UCSD-AML1 (cell line): ENCODE measurements around the gene ASB1.

ENCODE experiments used
- DNase-seq: peaks from one replicate; lab custom pipeline; 2025; ENCODE audit not compliant: unreplicated experiment; lab: John Stamatoyannopoulos, UW

Gene ASB1

DNA sequence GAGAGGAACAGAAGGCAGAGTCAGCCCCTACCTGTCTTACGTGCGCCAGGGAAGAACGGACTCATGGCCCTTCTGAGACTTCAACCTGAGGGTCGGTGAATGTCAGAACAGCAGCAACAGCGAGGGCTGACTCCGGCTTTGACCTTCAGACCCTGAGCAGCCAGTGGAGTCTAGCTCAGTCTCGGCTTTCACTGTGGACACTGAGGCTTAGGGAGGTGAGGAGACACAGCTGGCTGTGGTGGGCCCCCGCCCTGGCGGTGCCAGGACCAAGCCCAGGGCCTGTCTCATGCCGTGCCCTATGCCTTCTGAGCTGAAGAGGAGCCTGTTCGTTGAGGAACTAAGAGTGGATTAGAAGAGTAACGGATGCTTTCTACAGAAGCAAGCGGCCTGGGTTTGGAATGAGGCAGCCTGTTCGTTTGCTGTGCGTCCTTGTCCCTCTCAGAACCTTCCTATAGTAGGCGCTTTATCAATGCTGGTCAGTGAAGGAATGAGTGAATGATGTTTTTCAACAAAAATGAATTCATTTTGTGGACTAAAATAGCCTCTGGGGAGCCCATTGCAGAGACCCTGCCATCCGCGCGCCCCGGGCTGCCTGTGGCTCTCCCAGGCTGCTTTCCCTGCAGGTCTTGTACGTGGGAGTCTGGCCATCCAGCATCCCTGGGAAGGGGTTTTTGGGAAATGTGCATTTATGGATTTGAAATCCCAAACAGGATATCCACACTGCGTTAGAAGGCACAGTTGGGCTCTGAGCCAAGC lies 38.9 kb downstream of the ASB1 start:
- no peak for DNase-seq

DNA sequence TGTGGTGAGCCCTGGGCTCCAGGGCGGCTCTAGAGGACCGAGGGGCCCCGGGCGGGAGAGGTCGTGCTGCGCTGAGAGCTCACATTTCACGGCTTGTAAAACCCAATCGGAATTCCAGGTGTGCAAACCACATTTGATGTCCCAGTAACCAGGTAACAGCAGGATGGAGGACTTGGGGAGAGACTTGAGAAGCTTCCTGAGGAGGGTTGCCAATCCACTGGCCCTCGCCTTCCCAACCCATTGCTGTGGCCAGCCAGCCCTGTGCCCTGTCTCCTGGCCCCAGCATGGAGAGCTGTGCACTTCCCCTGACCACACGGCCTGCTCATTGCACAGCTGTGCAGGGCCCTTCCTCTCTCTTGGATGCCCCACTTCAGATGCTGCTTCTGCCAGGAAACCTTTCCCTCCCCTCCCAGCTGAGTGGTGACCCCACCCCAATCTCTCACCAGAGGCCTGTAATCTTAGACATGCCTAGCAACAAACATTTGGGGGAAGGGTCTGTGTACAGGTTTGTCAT lies 39.6 kb downstream of the ASB1 start:
- DNase-seq: no peak

DNA sequence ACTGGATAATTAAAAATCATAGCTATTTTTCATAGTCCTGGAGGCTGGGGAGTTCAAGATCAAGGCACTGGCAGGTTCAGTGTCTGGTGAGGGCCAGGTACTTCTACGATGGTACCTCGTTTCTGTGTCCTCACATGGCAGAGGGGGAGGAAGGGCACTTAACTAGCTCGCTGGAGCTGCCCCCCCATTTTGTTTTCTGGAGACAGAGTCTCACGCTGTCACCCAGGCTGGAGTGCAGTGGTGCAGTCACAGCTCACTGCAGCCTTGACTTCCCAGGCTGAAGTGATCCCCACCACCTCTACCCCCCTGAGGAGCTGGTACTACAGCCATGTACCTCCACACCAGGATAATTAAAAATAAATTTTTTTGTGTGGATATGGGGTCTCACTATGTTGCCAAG lies 40.3 kb downstream of the ASB1 start:
- no peak for DNase-seq

DNA sequence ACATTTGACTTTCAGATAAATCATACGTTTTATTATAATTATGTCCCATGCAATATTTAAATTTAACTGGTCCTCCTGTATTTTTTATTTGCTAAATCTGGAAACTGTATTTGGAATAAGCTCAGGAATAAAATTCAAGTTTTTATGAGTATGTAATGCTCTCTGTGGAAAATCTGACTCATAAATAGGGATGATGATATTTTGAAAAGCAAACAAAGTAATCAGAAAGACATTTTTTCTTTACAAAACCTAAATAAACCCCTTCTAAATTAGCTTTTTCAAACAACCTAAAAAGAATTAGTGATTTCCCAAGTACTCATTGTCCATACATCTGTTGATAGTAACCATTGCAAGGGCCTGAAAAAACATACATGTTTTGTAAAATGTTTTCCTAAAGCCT lies 41.1 kb downstream of the ASB1 start:
- no peak for DNase-seq

DNA sequence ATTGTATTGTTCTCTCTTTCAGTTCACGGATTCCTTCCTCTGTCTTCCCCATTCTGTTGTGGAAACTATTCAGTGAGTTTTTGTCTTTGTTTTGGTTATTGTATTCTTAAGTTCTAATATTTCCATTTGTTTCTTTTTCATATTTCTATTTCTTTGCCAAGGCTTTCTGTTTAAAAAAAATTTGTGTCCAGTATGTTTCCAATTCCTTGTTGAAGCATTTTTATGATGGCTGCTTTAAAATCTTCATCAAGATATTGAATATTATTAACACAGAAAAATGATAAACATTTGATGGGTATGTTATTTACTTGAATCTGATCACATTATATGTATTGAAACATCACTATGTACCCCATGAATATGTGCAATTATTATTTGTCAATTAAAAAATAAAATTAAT lies 42.4 kb downstream of the ASB1 start:
- no peak for DNase-seq

DNA sequence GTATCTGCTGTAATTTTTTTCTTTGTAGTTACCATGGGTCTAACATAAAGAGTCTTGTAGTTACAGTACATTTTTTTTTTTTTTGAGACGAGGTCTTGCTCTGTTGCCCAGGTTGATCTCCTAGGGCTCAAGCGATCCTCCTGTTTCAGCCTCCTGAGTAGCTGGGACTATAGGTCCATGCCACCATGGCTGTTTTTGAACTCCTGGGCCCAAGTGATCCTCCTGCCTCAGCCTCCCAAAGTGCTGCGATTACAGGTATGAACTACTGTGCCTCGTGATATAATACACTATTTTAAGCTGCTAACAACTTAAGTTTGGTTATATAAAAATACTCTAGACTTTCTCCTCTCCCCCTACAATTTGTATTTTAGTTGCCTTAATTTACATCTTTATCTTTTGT lies 46.3 kb downstream of the ASB1 start:
- DNase-seq: no peak

DNA sequence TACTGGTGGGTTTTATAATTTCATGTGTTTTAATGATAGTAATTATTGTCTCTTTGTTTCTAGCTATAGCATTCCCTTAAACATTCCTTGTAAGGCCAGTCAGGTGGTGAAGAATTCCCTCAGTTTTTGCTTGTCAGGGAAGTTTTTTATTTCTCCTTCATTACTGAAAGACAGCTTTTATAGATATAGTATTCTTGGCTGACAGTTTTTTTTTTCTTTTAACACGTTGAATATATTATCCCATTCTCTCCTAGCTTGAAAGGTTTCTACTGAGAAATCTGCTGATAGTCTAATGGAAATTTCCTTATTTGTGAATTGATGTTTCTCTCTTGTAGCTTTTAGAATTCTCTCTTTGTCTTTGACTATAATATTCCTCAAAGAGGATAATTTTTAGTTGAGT lies 46.8 kb downstream of the ASB1 start:
- no peak for DNase-seq

DNA sequence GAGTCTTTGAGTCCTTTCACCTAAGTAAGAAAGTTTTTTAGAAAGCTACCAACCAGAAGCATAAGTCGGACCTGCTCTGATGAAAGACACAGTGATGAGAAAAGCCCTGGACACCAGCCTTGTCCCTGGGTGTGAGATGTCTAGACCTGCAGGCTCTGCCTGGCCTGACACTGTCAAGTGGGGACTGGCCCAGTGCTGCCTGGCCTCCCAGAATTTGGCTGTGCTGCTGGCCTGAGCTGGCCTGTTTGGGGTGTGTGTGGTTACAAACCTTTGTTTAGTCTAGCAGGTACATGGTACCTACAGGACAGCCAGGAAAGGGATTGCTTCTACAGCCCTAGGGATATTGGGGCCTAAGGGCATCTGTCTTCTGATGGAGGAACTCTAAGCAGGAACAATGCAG lies 48.3 kb downstream of the ASB1 start:
- DNase-seq: no peak

DNA sequence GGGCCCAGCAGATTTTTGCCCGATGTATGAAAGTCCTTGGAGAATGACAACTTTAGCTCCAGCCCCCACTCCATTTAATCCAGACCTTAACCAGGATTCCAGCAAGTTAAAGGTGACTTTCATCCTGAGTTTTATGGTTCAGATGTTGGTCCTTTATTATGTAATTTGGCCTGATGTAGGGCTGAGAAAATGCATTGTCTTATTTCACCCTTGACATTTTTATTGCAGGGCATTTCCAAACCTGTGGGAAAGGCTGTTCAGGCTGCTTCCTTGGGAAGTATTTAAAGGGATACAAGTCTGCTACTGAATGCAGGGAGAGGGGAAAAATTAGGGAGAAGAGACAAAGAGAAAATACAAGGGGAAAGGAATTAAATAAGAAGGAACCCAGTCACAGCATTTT lies 48.8 kb downstream of the ASB1 start:
- DNase-seq: no peak

DNA sequence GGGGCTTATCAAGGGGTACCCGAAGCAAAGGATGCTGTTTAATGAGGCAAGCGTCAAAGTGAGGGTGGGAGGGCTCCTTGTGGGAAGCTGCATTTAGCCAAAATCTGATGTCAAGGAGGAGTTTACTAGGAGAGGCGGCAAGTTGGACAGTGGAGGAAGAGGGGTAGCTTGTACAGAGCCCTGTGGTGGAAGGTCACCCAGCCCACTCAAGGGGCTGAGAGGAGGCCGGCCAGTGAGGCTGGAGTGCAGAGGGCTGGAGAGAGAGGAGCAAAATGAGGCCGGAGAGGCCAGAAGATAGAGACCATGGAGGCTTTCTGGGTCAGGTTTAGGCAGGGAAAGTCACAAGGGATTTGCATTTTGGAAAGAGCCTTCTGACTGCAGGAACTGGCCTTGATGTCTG lies 49.5 kb downstream of the ASB1 start:
- DNase-seq: no peak

DNA sequence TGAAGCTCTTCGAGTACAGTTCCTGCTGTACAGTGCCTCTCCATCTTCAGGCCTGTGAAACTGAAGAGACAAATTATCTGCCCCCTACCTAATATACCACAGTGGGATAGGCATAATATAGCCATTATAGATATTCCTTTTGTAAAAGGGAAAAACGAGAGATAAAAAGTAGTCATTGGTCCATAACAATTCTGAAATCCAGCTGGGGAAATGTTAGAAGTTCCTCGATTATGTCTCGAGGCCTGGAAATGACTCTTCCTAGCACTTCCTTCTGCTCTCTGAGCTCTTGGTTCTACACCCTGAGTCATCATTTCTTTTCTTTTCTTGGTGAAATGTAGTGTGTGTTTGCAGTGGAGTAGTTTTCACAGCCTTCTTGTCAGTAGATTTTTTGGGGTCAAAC lies 51.5 kb downstream of the ASB1 start:
- DNase-seq: no peak

DNA sequence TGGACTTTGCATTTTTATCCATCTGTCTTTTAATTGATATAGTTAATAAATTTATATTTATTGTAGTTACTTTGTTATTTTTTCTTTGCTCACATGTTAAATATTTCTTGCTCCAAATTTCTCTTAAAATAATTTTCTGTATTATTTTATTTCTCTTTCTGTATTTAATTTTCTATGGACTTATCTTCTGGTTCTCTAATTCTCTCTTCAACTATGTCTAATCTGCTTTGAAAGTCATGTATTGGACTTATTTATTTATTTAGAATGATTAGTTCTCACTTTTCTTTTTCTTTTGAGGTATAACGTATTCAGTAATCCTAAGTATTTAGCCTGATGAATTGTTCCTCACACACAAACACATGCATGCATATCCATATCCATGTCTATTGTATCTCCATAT lies 53.1 kb downstream of the ASB1 start:
- DNase-seq: no peak

DNA sequence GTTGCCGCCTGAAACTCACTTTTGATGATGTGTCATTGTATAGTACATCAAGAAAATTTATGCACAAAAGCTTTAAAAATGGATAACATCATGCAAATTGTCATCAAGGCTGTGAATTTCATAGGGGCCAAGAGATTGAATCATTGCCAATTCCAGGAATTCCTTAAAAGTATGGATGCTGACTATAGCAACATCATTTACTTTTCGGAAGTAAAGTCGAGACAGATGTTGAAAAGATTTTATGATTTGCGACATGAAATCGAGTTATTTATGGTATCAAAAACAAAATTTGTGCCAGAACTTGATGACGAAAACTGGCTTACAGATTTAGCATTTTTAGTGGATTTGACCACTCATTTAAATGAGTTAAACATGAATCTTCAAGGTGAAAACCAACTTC lies 56.3 kb downstream of the ASB1 start:
- DNase-seq: no peak

DNA sequence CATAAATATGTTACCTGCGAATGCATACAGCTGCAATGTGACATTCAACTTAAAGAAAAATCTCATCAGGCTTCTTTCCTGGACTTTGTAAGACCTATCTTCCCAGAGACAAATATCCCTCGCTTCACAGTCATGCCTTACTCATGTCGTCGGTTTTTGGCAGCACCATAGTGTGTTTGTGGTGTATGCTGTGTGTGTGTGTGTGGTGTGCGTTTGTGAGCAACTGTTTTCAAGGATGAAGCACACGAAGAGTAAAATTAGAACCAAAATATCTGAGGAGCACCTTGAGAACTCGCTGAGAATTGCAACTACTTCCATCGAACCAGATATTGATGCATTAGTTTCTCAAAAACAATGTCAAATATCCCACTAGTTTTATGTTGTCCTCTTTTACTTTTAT lies 56.9 kb downstream of the ASB1 start:
- no peak for DNase-seq

DNA sequence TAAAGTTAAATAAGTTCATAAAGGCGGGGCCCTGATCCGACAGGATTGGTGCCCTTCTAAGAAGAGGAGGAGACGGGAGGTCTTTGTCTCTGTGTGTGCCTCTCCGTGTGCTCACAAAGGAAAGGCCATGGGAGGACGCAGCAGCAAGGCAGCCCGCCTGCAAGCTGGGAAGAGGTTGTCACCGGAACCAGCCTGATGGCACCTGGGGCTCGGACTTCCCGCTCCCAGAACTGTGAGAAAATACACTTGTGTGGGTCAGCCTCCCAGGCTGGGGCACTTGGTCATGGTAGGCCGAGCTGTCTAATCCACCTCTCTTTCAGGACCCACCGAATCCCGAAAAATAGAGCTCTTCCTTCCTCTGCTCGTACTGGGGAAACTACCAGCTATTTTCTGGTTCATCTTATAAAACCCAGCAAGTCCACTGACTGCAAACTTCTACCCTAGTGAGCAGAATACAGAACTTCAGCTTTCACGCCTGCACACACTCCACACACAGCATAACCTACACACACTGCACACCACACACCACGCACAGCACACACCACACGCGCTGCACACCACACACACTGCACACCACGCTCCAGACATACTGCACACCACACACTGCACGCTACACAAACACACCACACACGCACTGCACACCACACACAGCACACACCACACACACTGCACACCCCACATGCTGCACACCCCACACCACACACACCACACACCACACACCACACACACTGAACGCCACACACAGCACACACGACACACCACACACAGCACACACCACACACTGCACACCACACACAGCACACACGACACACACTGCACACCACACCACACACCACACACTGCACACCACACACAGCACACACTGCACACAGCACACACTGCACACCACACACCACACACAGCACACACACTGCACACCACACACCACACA lies 58.1 kb downstream of the ASB1 start:
- DNase-seq: no peak

DNA sequence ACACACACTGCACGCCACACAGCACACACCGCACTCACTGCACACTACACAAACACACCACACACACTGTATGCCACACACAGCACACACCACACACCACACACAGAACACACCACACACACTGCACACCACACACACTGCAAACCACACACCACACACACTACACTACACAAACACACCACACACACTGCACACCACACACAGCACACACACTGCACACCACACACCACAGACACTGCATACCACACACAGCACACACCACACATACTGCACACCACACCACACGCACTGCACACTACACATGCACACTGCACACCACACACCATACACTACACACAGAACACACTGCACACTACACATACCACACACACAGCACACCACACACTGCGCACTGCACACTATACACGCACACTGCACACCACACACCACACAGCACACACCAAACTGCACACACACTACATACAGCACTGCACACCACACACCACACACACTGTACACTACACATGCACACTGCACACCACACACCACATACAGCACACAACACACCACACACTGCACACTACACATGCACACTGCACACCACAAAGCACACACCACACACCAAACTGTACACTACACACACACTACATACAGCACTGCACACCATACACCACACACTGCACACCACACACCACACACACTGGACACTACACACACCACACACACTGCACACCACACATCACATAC lies 59.6 kb downstream of the ASB1 start:
- DNase-seq: no peak

DNA sequence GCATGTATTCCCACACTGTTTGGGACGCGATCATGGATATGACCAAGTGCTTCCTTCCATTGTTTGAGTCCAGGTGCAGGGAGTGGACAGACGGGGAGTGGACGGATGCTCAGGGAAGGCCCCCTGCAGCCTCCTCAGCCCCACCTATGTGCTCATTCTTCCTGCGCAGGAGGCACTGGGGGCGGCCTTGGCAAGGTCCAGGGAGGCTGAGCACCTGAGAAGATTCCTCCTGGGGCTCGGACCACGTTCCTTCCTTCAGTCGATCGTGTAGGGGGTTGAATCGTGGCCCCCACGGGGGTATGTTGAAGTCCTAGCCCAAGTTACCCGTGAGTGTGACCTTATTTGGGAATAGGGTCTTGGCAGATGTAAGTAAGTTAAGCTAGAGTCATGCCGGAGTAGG lies 60.4 kb downstream of the ASB1 start:
- no peak for DNase-seq

DNA sequence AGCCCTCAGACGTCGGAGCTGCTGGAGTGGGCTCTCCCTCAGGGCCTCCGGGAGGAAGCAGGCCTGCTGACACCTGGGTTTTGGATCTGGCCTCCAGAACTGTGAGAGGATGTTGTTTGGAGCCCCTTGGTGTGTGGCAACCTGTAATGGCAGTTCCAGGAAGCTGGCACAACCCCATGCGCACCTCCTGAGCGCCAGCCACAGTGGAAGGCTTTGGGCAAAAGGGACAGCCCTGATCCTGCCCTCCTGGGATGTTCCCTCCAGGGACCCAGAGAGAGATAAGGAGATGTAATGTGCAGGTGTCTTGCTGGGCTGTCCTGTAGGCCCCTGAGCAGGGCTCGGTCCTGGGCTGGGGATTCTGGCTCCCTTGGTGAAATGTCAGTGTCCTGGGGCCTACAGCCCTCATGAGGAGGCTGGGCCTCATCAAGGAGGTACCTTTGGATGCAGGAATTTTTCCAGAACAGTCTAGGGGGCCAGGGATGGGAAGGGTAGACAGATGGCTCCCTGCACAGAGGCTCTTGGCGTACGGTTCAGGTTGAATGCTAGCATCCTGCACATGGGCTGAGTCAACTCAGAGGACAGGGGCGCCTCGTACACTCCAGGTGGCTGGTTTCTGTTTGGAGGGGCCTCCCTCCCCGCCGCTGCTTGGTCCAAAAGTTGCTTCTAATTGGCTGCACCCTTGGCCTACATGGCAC lies 61.1 kb downstream of the ASB1 start:
- no peak for DNase-seq

DNA sequence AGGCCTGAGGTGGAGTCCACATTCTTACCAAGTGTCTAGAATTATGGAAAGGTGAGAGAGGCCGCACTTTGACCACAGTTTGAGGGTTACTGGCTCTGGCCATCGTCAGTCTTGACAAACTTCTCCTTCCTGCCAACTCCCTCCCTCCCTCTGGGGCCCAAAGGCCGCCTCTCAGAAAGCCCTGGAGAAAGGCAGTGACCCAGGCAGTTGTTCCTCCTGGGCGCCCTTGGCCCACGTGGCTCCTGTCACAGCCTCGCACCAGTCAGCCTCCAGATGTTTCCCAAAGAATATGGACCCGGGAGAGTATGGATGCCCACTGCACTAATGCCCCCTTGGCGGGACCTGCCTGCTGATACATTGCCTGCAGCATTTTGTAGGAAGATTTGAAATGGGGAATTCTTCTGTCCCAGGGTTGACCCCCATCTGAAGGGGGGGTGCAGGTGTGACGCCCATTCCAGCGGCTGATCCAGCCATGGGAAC lies 61.7 kb downstream of the ASB1 start:
- no peak for DNase-seq

DNA sequence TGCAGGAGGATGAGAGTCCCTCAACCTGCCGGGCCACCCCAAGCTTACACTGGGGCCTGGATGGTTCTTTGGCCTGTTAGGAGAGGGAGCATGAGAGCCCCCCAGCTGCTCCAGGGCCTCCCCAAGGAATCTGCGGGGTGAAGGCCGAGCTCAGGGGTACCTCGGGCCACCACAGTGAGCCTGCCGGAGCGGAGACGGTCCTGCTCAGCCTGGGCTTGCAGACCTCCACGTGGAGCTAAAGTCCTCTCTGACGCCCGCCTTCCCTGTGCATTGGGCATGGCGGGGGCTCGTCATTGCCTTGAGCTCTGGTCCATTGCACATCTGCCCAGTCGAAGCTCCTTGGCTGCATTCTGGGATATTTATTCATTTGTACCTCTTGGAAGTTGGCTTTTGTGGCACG lies 62.7 kb downstream of the ASB1 start:
- DNase-seq: no peak

DNA sequence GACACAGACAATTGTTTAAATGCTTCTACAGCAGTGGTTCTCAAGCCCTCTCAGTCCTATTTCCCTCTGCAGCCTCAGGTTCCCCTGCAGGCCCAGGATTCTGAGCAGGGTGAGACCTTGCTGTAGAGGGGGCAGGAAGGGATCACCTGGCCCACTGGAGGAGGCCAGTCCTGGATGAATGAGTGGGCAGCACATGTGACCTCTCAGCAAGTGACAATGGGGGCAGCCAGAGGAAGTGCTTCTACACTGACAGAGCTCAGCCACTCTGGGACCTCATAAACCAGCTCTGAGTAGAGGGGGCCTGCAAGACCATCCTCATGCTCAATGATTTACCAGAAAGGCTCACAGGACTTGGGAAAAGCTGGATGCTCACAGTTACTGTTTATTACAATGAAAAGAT lies 63.2 kb downstream of the ASB1 start:
- no peak for DNase-seq
